Measurements from ENCODE around the gene TMX2.
"Not testable (repeated sequence)": the region's sequence is repeated elsewhere in the genome, so short reads cannot be mapped to it uniquely, and the experiment has no call there.

TMX2 gene

DNA sequence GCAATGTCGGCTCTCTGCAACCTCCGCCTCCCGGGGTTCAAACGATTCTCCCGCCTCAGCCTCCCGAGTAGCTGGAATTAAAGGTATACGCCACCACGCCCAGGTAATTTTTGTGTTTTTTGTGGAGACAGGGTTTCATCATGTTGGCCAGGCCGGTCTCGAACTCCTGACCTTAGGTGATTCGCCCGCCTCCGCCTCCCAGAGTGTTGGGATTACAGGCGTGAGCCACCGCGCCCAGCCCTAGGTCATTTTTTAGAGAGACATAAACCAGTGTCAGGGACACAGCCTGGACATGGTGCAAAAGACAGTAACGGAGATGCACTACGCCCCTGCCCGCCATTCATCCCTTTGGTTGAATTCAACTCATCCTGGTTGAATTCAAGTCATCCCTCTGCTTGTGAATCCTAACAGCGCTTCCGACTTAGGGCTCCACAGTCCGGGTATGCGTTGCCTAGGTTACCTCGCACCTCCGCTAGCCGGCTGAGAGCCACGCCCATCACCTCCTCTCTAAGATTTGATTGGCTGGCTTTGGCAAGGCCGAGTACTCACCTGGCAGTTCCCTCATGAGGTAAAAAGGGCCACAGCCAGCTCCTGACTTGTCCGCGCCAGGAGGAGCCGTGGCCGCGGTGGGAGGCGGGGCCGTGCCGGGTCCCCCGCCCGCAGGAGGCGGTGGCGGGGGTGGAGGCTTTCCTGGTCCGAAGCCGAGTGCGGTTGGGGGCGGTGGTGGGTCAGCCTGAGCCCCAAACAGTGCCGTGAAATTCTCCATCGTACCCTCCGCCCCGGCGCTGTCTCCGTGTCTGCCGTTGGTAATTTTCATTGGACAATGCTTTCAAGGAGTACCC, 758 bp upstream of the TMX2 start, which contains the start of gene MED19:
TSS of gene MED19 (minus strand) at position 802 of the 842 bp plus-strand sequence. CDS start at position 766, 36 bp downstream.
- Histone ChIP-seq H3K9me3 (ENCODE audit: control insufficient read depth, low read length) (no peaks in the 10 kb centered on the region), H3K27me3 (ENCODE audit: control insufficient read depth, insufficient read depth, low read length, poor library complexity, severe bottlenecking) (no peaks in the 10 kb centered on the region), H3K36me3 (ENCODE audit: control insufficient read depth, insufficient read depth, low read length) (no peaks in the 10 kb centered on the region), H3K27ac (ENCODE audit: insufficient read depth, low read depth, low read length, poor library complexity, severe bottlenecking) (peak within 1 kb of the TSS; percentile 92), H3K4me1 (ENCODE audit: control insufficient read depth, insufficient read depth, low read length) (peaks cover 8% of the 10 kb centered on the region), H3K4me3 (ENCODE audit: insufficient read depth, low read depth, low read length) (peak within 1 kb of the TSS; percentile 100)
- WGBS, 2 experiments: 11 to 12% methylated on average over 51 of the region's 51 CpGs

DNA sequence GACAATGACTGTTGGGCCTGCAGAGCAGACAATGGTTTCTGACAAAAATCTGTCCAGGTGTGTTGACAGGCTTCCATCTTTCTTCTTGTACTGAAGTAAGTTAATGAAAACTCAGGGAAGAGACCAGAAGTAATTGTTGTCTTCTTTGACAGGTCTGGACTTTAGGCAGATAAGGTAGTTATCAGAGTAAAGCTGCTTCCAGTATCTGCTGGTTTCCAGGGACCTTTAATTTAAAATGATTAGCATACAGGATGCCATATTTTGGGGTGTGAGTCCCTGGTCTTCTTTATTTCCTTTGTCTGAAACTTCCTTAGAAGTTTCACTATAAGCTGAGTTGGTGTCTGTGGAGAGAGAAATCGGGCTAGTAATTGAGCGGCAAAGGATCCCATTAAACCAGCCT, 1.4 kb downstream of the TMX2 start:
- peak overlapping the region; percentile 100 for H3K4me3 ChIP-seq (ENCODE audit: insufficient read depth, low read depth, low read length)
- H3K9me3 ChIP-seq (ENCODE audit: control insufficient read depth, low read length): no peaks in the 10 kb centered on the region
- 99 to 100% methylated on average over 2 of the region's 2 CpGs for WGBS, 2 experiments
- H3K4me1 ChIP-seq (ENCODE audit: control insufficient read depth, insufficient read depth, low read length): peaks cover 8% of the 10 kb centered on the region
- H3K27ac ChIP-seq (ENCODE audit: insufficient read depth, low read depth, low read length, poor library complexity, severe bottlenecking): no peak overlapping the region
- no peaks in the 10 kb centered on the region for H3K27me3 ChIP-seq (ENCODE audit: control insufficient read depth, insufficient read depth, low read length, poor library complexity, severe bottlenecking)
- peaks cover 7% of the 10 kb centered on the region for H3K36me3 ChIP-seq (ENCODE audit: control insufficient read depth, insufficient read depth, low read length)

DNA sequence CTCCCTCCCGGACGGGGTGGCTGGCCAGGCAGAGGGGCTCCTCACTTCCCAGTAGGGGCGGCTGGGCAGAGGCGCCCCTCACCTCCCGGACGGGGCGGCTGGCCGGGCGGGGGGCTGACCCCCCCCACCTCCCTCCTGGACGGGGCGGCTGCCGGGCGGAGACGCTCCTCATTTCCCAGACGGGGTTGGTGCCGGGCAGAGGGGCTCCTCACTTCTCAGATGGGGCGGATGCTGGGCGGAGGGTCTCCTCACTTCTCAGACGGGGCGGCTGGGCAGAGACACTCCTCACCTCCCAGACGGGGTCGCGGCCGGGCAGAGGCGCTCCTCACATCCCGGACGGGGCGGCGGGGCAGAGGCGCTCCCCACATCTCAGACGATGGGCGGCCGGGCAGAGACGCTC, 4.3 kb downstream of the TMX2 start:
- H3K4me3 ChIP-seq (ENCODE audit: insufficient read depth, low read depth, low read length); H3K27me3 ChIP-seq (ENCODE audit: control insufficient read depth, insufficient read depth, low read length, poor library complexity, severe bottlenecking); H3K36me3 ChIP-seq (ENCODE audit: control insufficient read depth, insufficient read depth, low read length); H3K9me3 ChIP-seq (ENCODE audit: control insufficient read depth, low read length); H3K27ac ChIP-seq (ENCODE audit: insufficient read depth, low read depth, low read length, poor library complexity, severe bottlenecking); H3K4me1 ChIP-seq (ENCODE audit: control insufficient read depth, insufficient read depth, low read length): not testable (repeated sequence)
- WGBS, 2 experiments: 94 to 95% methylated on average over 18 to 25 of the region's 34 CpGs

DNA sequence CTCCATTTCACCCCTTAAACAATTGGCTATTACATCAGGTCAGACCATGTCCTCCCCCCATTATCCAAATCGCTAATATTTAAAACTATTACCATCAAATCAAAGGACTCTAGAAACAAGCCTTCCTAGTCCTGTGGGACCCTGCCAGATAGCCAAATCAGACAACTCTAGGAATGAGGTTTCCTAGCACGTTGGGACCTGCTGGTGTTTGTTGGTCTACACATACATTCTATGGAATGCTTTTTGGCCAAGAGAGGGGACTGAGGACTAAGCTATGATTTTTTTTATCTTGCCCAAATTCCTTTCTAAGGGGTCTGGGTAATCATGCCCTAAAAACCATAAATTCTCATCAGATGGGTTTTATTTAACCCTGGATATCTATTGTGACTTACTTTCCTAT, 14.8 kb downstream of the TMX2 start:
- H3K9me3 ChIP-seq (ENCODE audit: control insufficient read depth, low read length): no peaks in the 10 kb centered on the region
- no peak overlapping the region for H3K27ac ChIP-seq (ENCODE audit: insufficient read depth, low read depth, low read length, poor library complexity, severe bottlenecking)
- H3K27me3 ChIP-seq (ENCODE audit: control insufficient read depth, insufficient read depth, low read length, poor library complexity, severe bottlenecking): no peaks in the 10 kb centered on the region
- no peaks in the 10 kb centered on the region for H3K4me1 ChIP-seq (ENCODE audit: control insufficient read depth, insufficient read depth, low read length)
- WGBS, 2 experiments: 97 to 100% methylated on average over 2 of the region's 2 CpGs
- no peak overlapping the region for H3K4me3 ChIP-seq (ENCODE audit: insufficient read depth, low read depth, low read length)
- H3K36me3 ChIP-seq (ENCODE audit: control insufficient read depth, insufficient read depth, low read length): no peaks in the 10 kb centered on the region

- H3K36me3 ChIP-seq (ENCODE audit: control insufficient read depth, insufficient read depth, low read length): no peaks in the 10 kb centered on the region
- 66 to 69% methylated on average over 7 of the region's 7 CpGs for WGBS, 2 experiments
- H3K27me3 ChIP-seq (ENCODE audit: control insufficient read depth, insufficient read depth, low read length, poor library complexity, severe bottlenecking): no peaks in the 10 kb centered on the region
- no peaks in the 10 kb centered on the region for H3K4me1 ChIP-seq (ENCODE audit: control insufficient read depth, insufficient read depth, low read length)
- H3K4me3 ChIP-seq (ENCODE audit: insufficient read depth, low read depth, low read length): no peak overlapping the region
- H3K27ac ChIP-seq (ENCODE audit: insufficient read depth, low read depth, low read length, poor library complexity, severe bottlenecking): no peak overlapping the region
- H3K9me3 ChIP-seq (ENCODE audit: control insufficient read depth, low read length): no peaks in the 10 kb centered on the region
Observed at GRCh38 chr11:57728829-57729228, 16.4 kb downstream of the TMX2 start.

DNA sequence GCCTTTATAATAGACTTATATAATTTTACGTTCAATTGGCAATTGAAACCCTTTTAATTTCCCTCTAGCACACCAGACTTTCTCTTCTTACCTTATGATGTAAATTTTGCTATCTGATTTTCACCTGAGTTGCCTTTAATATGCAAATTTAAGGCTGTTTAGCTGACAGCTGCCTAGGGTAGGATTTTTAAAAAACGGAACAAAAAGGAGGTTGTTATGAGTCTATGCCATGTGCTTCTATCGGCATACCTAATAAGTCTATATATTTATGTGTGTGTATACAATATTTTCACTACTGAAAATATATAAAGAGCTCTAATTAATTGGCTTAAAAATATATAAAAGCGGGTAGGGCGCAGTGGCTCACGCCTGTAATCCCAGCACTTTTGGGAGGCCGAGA, 17.1 kb downstream of the TMX2 start:
- Histone ChIP-seq H3K27me3 (ENCODE audit: control insufficient read depth, insufficient read depth, low read length, poor library complexity, severe bottlenecking) (no peaks in the 10 kb centered on the region), H3K36me3 (ENCODE audit: control insufficient read depth, insufficient read depth, low read length) (no peaks in the 10 kb centered on the region), H3K9me3 (ENCODE audit: control insufficient read depth, low read length) (no peaks in the 10 kb centered on the region), H3K27ac (ENCODE audit: insufficient read depth, low read depth, low read length, poor library complexity, severe bottlenecking) (no peak overlapping the region), H3K4me1 (ENCODE audit: control insufficient read depth, insufficient read depth, low read length) (no peaks in the 10 kb centered on the region), H3K4me3 (ENCODE audit: insufficient read depth, low read depth, low read length) (no peak overlapping the region)
- 82 to 94% methylated on average over 5 of the region's 7 CpGs for WGBS, 2 experiments

- Histone ChIP-seq H3K27me3 (ENCODE audit: control insufficient read depth, insufficient read depth, low read length, poor library complexity, severe bottlenecking) (no peaks in the 10 kb centered on the region), H3K4me1 (ENCODE audit: control insufficient read depth, insufficient read depth, low read length) (no peaks in the 10 kb centered on the region), H3K9me3 (ENCODE audit: control insufficient read depth, low read length) (no peaks in the 10 kb centered on the region), H3K4me3 (ENCODE audit: insufficient read depth, low read depth, low read length) (no peak overlapping the region), H3K27ac (ENCODE audit: insufficient read depth, low read depth, low read length, poor library complexity, severe bottlenecking) (no peak overlapping the region), H3K36me3 (ENCODE audit: control insufficient read depth, insufficient read depth, low read length) (peaks cover 1% of the 10 kb centered on the region)
- 67 to 95% methylated on average over 1 of the region's 1 CpG for WGBS, 2 experiments
Observed at GRCh38 chr11:57732661-57733060, 20.3 kb downstream of the TMX2 start.

- H3K9me3 ChIP-seq (ENCODE audit: control insufficient read depth, low read length): no peaks in the 10 kb centered on the region
- WGBS, 2 experiments: 78 to 80% methylated on average over 3 of the region's 3 CpGs
- no peak overlapping the region for H3K4me3 ChIP-seq (ENCODE audit: insufficient read depth, low read depth, low read length)
- H3K36me3 ChIP-seq (ENCODE audit: control insufficient read depth, insufficient read depth, low read length): peaks cover 4% of the 10 kb centered on the region
- H3K27ac ChIP-seq (ENCODE audit: insufficient read depth, low read depth, low read length, poor library complexity, severe bottlenecking): no peak overlapping the region
- H3K4me1 ChIP-seq (ENCODE audit: control insufficient read depth, insufficient read depth, low read length): no peaks in the 10 kb centered on the region
- no peaks in the 10 kb centered on the region for H3K27me3 ChIP-seq (ENCODE audit: control insufficient read depth, insufficient read depth, low read length, poor library complexity, severe bottlenecking)
Observed at GRCh38 chr11:57735619-57736298, 23.4 kb downstream of the TMX2 start.

DNA sequence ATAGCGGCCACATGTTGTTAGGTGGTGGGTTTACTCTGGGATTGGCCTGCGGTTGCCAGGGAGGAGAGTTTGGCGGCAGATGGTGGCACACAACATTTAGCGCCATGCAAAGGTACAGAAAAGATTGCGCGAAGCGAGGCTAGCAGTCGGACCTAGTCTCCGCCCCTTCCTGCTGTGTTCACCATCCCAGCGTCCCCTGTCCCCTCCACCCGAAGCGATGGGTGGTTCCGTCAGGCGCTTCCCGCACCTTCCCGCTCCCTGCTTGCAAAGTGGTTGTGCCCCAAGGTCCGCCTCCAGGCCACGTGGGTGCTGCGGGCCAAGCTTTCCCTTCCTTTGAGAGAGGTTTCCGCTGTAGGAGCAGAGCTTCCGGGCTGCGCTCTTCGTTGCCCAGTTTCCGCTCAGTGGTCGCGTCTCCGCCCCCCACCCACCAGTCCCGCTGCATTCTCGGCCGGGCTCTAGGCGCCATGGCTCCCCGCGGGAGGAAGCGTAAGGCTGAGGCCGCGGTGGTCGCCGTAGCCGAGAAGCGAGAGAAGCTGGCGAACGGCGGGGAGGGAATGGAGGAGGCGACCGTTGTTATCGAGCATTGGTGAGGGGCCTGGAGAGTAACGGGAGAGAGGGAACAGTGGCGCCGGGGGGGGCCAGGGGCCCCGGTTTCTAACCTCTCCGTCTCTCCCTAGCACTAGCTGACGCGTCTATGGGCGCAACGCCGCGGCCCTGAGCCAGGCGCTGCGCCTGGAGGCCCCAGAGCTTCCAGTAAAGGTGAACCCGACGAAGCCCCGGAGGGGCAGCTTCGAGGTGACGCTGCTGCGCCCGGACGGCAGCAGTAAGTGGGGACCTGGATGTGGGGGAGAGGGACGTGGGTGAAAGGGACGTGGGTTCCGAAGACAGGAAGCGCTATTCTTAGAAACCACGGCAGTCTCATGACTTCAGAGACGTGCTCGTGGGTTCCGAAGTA, 29.0 kb downstream of the TMX2 start, which contains the start of gene SELENOH:
TSS of gene SELENOH (plus strand) at position 360 of the 955 bp plus-strand sequence. CDS start at position 465, 105 bp downstream.
- 1% methylated on average over 75 of the region's 75 CpGs for WGBS, 2 experiments
- Histone ChIP-seq H3K27me3 (ENCODE audit: control insufficient read depth, insufficient read depth, low read length, poor library complexity, severe bottlenecking) (no peaks in the 10 kb centered on the region), H3K27ac (ENCODE audit: insufficient read depth, low read depth, low read length, poor library complexity, severe bottlenecking) (peak within 1 kb of the TSS; percentile 89), H3K4me1 (ENCODE audit: control insufficient read depth, insufficient read depth, low read length) (no peaks in the 10 kb centered on the region), H3K9me3 (ENCODE audit: control insufficient read depth, low read length) (no peaks in the 10 kb centered on the region), H3K4me3 (ENCODE audit: insufficient read depth, low read depth, low read length) (peak within 1 kb of the TSS; percentile 97), H3K36me3 (ENCODE audit: control insufficient read depth, insufficient read depth, low read length) (peaks cover 32% of the 10 kb centered on the region)

Measured in ectodermal cell (in vitro differentiated cells).